ENCODE results near the gene PMIS2.

DNA sequence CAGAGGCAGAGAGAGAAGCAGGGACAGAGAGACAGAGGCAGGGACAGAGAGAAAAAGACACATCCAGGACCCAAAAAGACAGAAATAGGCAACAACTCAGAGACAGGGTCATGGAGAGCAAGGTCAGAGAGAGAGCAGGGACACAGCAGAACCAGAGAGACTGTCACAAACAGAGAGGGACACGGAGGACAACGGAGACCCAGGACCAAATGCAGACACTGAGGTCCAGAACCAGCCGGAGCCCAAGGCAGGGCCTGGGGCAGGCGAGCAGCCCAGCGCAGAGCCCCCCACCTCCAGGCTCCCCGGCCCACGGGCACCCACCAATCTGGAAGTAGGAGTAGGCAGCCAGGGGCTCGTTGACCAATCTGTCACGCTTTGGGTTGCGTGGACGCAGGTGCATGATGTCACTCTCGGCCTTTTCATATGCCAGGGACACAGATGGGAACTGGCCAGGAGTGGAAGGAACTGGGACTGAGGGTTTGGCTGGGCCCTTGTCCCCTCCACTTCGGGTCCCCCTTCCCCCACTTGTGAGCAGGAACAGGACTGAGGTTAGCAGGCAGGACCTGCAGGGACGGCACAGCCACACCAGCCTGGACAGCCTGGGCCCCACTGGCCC lies 32.5 kb upstream of the PMIS2 start:
- TF ChIP-seq POLR2A (IDR thresholded peaks at IDR 0.05) (no peak), EP300 (IDR thresholded peaks at IDR 0.05) (no peak), POLR2AphosphoS5 (IDR thresholded peaks at IDR 0.05) (no peak)
- TF ChIP-seq, protein P1, sequence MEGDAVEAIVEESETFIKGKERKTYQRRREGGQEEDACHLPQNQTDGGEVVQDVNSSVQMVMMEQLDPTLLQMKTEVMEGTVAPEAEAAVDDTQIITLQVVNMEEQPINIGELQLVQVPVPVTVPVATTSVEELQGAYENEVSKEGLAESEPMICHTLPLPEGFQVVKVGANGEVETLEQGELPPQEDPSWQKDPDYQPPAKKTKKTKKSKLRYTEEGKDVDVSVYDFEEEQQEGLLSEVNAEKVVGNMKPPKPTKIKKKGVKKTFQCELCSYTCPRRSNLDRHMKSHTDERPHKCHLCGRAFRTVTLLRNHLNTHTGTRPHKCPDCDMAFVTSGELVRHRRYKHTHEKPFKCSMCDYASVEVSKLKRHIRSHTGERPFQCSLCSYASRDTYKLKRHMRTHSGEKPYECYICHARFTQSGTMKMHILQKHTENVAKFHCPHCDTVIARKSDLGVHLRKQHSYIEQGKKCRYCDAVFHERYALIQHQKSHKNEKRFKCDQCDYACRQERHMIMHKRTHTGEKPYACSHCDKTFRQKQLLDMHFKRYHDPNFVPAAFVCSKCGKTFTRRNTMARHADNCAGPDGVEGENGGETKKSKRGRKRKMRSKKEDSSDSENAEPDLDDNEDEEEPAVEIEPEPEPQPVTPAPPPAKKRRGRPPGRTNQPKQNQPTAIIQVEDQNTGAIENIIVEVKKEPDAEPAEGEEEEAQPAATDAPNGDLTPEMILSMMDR (IDR thresholded peaks at IDR 0.05), result no peak

All from suprapubic skin (tissue), 4 donors.